ENCODE data around the gene VIL1.

Gene VIL1

GRCh38 chr2:218381916-218382366 is 37.0 kb upstream of the VIL1 start, which contains the start of gene SLC11A1 (continued):
- TF ChIP-seq CREB5 (CRISPR knock-in tag; IDR thresholded peaks at IDR 0.05; ENCODE audit: low read depth) (no peak), ZNF8 (CRISPR knock-in tag; IDR thresholded peaks at IDR 0.05) (no peak)

- no peak for TF ChIP-seq ESRRG (CRISPR knock-in tag; IDR thresholded peaks at IDR 0.05)
- TF ChIP-seq ZNF8 (CRISPR knock-in tag; IDR thresholded peaks at IDR 0.05), result no peak
- TF ChIP-seq CSDC2 (CRISPR knock-in tag; IDR thresholded peaks at IDR 0.05), result no peak
- no peak for TF ChIP-seq ZNF565 (CRISPR knock-in tag; conservative IDR thresholded peaks at IDR 0.05; ENCODE audit: low read depth)
- TF ChIP-seq SNAI2 (CRISPR knock-in tag; IDR thresholded peaks at IDR 0.05), result no peak
- no peak for TF ChIP-seq CREB5 (CRISPR knock-in tag; IDR thresholded peaks at IDR 0.05; ENCODE audit: low read depth)
- ATAC-seq, result no peak
Measured at GRCh38 chr2:218382785-218383184, 36.1 kb upstream of the VIL1 start.

- peak; percentile 77 for ATAC-seq
- TF ChIP-seq ESRRG (CRISPR knock-in tag; IDR thresholded peaks at IDR 0.05) (no peak), OSR1 (CRISPR knock-in tag; IDR thresholded peaks at IDR 0.05) (no peak), TOX (CRISPR knock-in tag; IDR thresholded peaks at IDR 0.05; ENCODE audit: borderline replicate concordance) (no peak), PPARA (CRISPR knock-in tag; IDR thresholded peaks at IDR 0.05; ENCODE audit: borderline replicate concordance) (no peak), CREB5 (CRISPR knock-in tag; IDR thresholded peaks at IDR 0.05; ENCODE audit: low read depth) (no peak), ZFP3 (CRISPR knock-in tag; IDR thresholded peaks at IDR 0.05) (no peak), ZC3H10 (CRISPR knock-in tag; IDR thresholded peaks at IDR 0.05) (no peak), ZFP30 (CRISPR knock-in tag; IDR thresholded peaks at IDR 0.05) (no peak), CSDC2 (CRISPR knock-in tag; IDR thresholded peaks at IDR 0.05) (no peak), GLIS3 (CRISPR knock-in tag; IDR thresholded peaks at IDR 0.05) (no peak)
Measured at GRCh38 chr2:218383892-218384519, 34.9 kb upstream of the VIL1 start.

GRCh38 chr2:218384975-218385374 is 33.9 kb upstream of the VIL1 start:
- no peak for TF ChIP-seq ISL1 (CRISPR knock-in tag; IDR thresholded peaks at IDR 0.05)
- ATAC-seq, result no peak

GRCh38 chr2:218386505-218387368 is 32.2 kb upstream of the VIL1 start:
- ATAC-seq, result no peak
- no peak for TF ChIP-seq PPARA (CRISPR knock-in tag; IDR thresholded peaks at IDR 0.05; ENCODE audit: borderline replicate concordance)
- no peak for TF ChIP-seq POU6F1 (CRISPR knock-in tag; IDR thresholded peaks at IDR 0.05; ENCODE audit: borderline replicate concordance, low read depth)
- TF ChIP-seq RARB (CRISPR knock-in tag; IDR thresholded peaks at IDR 0.05), result no peak
- TF ChIP-seq TOX (CRISPR knock-in tag; IDR thresholded peaks at IDR 0.05; ENCODE audit: borderline replicate concordance), result no peak
- TF ChIP-seq OSR1 (CRISPR knock-in tag; IDR thresholded peaks at IDR 0.05), result no peak
- TF ChIP-seq, protein P1, sequence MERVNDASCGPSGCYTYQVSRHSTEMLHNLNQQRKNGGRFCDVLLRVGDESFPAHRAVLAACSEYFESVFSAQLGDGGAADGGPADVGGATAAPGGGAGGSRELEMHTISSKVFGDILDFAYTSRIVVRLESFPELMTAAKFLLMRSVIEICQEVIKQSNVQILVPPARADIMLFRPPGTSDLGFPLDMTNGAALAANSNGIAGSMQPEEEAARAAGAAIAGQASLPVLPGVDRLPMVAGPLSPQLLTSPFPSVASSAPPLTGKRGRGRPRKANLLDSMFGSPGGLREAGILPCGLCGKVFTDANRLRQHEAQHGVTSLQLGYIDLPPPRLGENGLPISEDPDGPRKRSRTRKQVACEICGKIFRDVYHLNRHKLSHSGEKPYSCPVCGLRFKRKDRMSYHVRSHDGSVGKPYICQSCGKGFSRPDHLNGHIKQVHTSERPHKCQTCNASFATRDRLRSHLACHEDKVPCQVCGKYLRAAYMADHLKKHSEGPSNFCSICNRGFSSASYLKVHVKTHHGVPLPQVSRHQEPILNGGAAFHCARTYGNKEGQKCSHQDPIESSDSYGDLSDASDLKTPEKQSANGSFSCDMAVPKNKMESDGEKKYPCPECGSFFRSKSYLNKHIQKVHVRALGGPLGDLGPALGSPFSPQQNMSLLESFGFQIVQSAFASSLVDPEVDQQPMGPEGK (CRISPR knock-in tag; IDR thresholded peaks at IDR 0.05; ENCODE audit: borderline replicate concordance), result no peak
- no peak for TF ChIP-seq ZC3H10 (CRISPR knock-in tag; IDR thresholded peaks at IDR 0.05)
- no peak for TF ChIP-seq CSRNP3 (CRISPR knock-in tag; IDR thresholded peaks at IDR 0.05)
- TF ChIP-seq ESRRG (CRISPR knock-in tag; IDR thresholded peaks at IDR 0.05), result no peak
- no peak for TF ChIP-seq ARNTL (CRISPR knock-in tag; IDR thresholded peaks at IDR 0.05; ENCODE audit: borderline replicate concordance, low read depth)
- TF ChIP-seq TCF4 (CRISPR knock-in tag; IDR thresholded peaks at IDR 0.05; ENCODE audit: borderline replicate concordance), result no peak
- no peak for TF ChIP-seq ZNF70 (CRISPR knock-in tag; IDR thresholded peaks at IDR 0.05)
